GM18858 (cell line): ENCODE data around the gene LRRC17.
"Not testable (repeated sequence)": the region's sequence is repeated elsewhere in the genome, so short reads cannot be mapped to it uniquely, and the experiment has no call there.

ENCODE experiments used
- ATAC-seq: cut with Tn5 transposase; IDR thresholded peaks from one replicate; pipeline ENCODE4 v1.9.1; 2021; ENCODE audit not compliant: unreplicated experiment

The LRRC17 gene

GRCh38 chr7:102938679-102939078 is 25.9 kb downstream of the LRRC17 start:
- ATAC-seq = no peak

GRCh38 chr7:102942181-102942866 is 29.5 kb downstream of the LRRC17 start:
- no peak for ATAC-seq

GRCh38 chr7:102942868-102943267 is 30.1 kb downstream of the LRRC17 start:
- ATAC-seq = no peak

GRCh38 chr7:102943423-102944169 is 30.8 kb downstream of the LRRC17 start:
- no peak for ATAC-seq

- ATAC-seq = no peak
Measured at GRCh38 chr7:102944241-102944640, 31.4 kb downstream of the LRRC17 start.

- no peak for ATAC-seq
Measured at GRCh38 chr7:102951839-102952238, 39.0 kb downstream of the LRRC17 start.

- ATAC-seq = no peak
Measured at GRCh38 chr7:102953406-102953805, 40.6 kb downstream of the LRRC17 start.

GRCh38 chr7:102954359-102954758 is 41.6 kb downstream of the LRRC17 start:
- ATAC-seq = not testable (repeated sequence)

- not testable (repeated sequence) for ATAC-seq
Measured at GRCh38 chr7:102958004-102958403, 45.2 kb downstream of the LRRC17 start.

GRCh38 chr7:102961993-102962392 is 49.2 kb downstream of the LRRC17 start:
- not testable (repeated sequence) for ATAC-seq

GRCh38 chr7:102966465-102966864 is 53.7 kb downstream of the LRRC17 start:
- ATAC-seq = no peak

GRCh38 chr7:102967798-102968197 is 55.0 kb downstream of the LRRC17 start:
- ATAC-seq = no peak

- ATAC-seq = no peak
Measured at GRCh38 chr7:102973096-102973802, 60.4 kb downstream of the LRRC17 start.

GRCh38 chr7:102974366-102975236 is 61.8 kb downstream of the LRRC17 start:
- ATAC-seq = no peak

- no peak for ATAC-seq
Measured at GRCh38 chr7:102975854-102976253, 63.1 kb downstream of the LRRC17 start.

- ATAC-seq = no peak
Measured at GRCh38 chr7:102976493-102976892, 63.7 kb downstream of the LRRC17 start.

GRCh38 chr7:102977586-102977985 is 64.8 kb downstream of the LRRC17 start:
- not testable (repeated sequence) for ATAC-seq

GRCh38 chr7:102978284-102978683 is 65.5 kb downstream of the LRRC17 start:
- no peak for ATAC-seq

- no peak for ATAC-seq
Measured at GRCh38 chr7:102979670-102980069, 66.9 kb downstream of the LRRC17 start.

- ATAC-seq = no peak
Measured at GRCh38 chr7:102981451-102981850, 68.7 kb downstream of the LRRC17 start.

- no peak for ATAC-seq
Measured at GRCh38 chr7:102982235-102982634, 69.4 kb downstream of the LRRC17 start.
